Measurements from ENCODE around the gene LSS.

Gene LSS

GRCh38 chr21:46217511-46218196 is 10.9 kb downstream of the LSS start:
- Histone ChIP-seq H3F3A (ENCODE audit: low read depth) (no peaks in the 10 kb centered on the region), H3K4me3 (ENCODE audit: low read length, poor library complexity, severe bottlenecking) (no peak overlapping the region), H2AFZ (ENCODE audit: low read length) (no peak overlapping the region), H3K27me3 (ENCODE audit: insufficient read depth, low read length, poor library complexity, severe bottlenecking) (no peaks in the 10 kb centered on the region), H3K4me2 (ENCODE audit: low read depth, low read length, poor library complexity, severe bottlenecking) (no peak overlapping the region), H4K20me1 (ENCODE audit: insufficient read depth, low read length, poor library complexity, severe bottlenecking) (peaks cover 7% of the 10 kb centered on the region), H3K9me3 (ENCODE audit: insufficient read depth, low read depth, low read length) (no peaks in the 10 kb centered on the region), H3K4me1 (ENCODE audit: insufficient read depth, low read length, poor library complexity, severe bottlenecking) (no peaks in the 10 kb centered on the region), H3K9me2 (replicated peaks; ENCODE audit: low read depth, low read length) (no peaks in the 10 kb centered on the region), H3K36me3 (ENCODE audit: insufficient read depth, low read length) (peaks cover 62% of the 10 kb centered on the region; the same call in 1 of the 2 replicates), H3K9ac (ENCODE audit: low read depth, low read length, poor library complexity, severe bottlenecking) (no peak overlapping the region), H3K79me2 (ENCODE audit: insufficient read depth, low read length) (peaks cover 51% of the 10 kb centered on the region; the same call in 1 of the 2 replicates)
- no peak for TF ChIP-seq CTCF (conservative IDR thresholded peaks at IDR 0.05; ENCODE audit: low read length)

- no peak for TF ChIP-seq CTCF (conservative IDR thresholded peaks at IDR 0.05; ENCODE audit: low read length)
- no peak for TF ChIP-seq EZH2phosphoT487 (IDR thresholded peaks at IDR 0.05; ENCODE audit: borderline replicate concordance)
- no peak overlapping the region for H3K4me2 ChIP-seq (ENCODE audit: low read depth, low read length, poor library complexity, severe bottlenecking)
- H3K36me3 ChIP-seq (ENCODE audit: insufficient read depth, low read length), result peaks cover 56% of the 10 kb centered on the region; the same call in 1 of the 2 replicates
- no peaks in the 10 kb centered on the region for H3K27me3 ChIP-seq (ENCODE audit: insufficient read depth, low read length, poor library complexity, severe bottlenecking)
- H3F3A ChIP-seq (ENCODE audit: low read depth), result no peaks in the 10 kb centered on the region
- peaks cover 2% of the 10 kb centered on the region for H4K20me1 ChIP-seq (ENCODE audit: insufficient read depth, low read length, poor library complexity, severe bottlenecking)
- no peaks in the 10 kb centered on the region for H3K9me3 ChIP-seq (ENCODE audit: insufficient read depth, low read depth, low read length)
- H3K4me3 ChIP-seq (ENCODE audit: low read length, poor library complexity, severe bottlenecking), result no peak overlapping the region
- H3K9me2 ChIP-seq (replicated peaks; ENCODE audit: low read depth, low read length), result no peaks in the 10 kb centered on the region
- H2AFZ ChIP-seq (ENCODE audit: low read length), result no peak overlapping the region
- H3K9ac ChIP-seq (ENCODE audit: low read depth, low read length, poor library complexity, severe bottlenecking), result no peak overlapping the region
- H3K4me1 ChIP-seq (ENCODE audit: insufficient read depth, low read length, poor library complexity, severe bottlenecking), result no peaks in the 10 kb centered on the region
- peaks cover 38% of the 10 kb centered on the region; the same call in 1 of the 2 replicates for H3K79me2 ChIP-seq (ENCODE audit: insufficient read depth, low read length)
Measured at GRCh38 chr21:46216132-46216747, 12.3 kb downstream of the LSS start.

- Histone ChIP-seq H3F3A (ENCODE audit: low read depth) (no peaks in the 10 kb centered on the region), H3K4me2 (ENCODE audit: low read depth, low read length, poor library complexity, severe bottlenecking) (no peak overlapping the region), H3K9me2 (replicated peaks; ENCODE audit: low read depth, low read length) (no peaks in the 10 kb centered on the region), H3K36me3 (ENCODE audit: insufficient read depth, low read length) (peaks cover 50% of the 10 kb centered on the region; the same call in 1 of the 2 replicates), H3K9ac (ENCODE audit: low read depth, low read length, poor library complexity, severe bottlenecking) (no peak overlapping the region), H3K79me2 (ENCODE audit: insufficient read depth, low read length) (peaks cover 32% of the 10 kb centered on the region; the same call in 1 of the 2 replicates), H3K9me3 (ENCODE audit: insufficient read depth, low read depth, low read length) (no peaks in the 10 kb centered on the region), H3K4me3 (ENCODE audit: low read length, poor library complexity, severe bottlenecking) (no peak overlapping the region), H3K27me3 (ENCODE audit: insufficient read depth, low read length, poor library complexity, severe bottlenecking) (no peaks in the 10 kb centered on the region), H2AFZ (ENCODE audit: low read length) (no peak overlapping the region), H3K4me1 (ENCODE audit: insufficient read depth, low read length, poor library complexity, severe bottlenecking) (no peaks in the 10 kb centered on the region), H4K20me1 (ENCODE audit: insufficient read depth, low read length, poor library complexity, severe bottlenecking) (peaks cover 2% of the 10 kb centered on the region)
- TF ChIP-seq CTCF (conservative IDR thresholded peaks at IDR 0.05; ENCODE audit: low read length) (no peak), EZH2phosphoT487 (IDR thresholded peaks at IDR 0.05; ENCODE audit: borderline replicate concordance) (no peak)
Measured at GRCh38 chr21:46215436-46216131, 13.0 kb downstream of the LSS start.
